HG02763 (cell line): ENCODE data around the gene TMEM132E.

Experiments
- ATAC-seq: cut with Tn5 transposase; IDR thresholded peaks from one replicate; pipeline ENCODE4 v1.9.1; 2021; ENCODE audit warnings: mild to moderate bottlenecking, moderate library complexity; ENCODE audit not compliant: unreplicated experiment

Gene TMEM132E

GRCh38 chr17:34656801-34657200, 77.4 kb downstream of the TMEM132E start:
- ATAC-seq = no peak

GRCh38 chr17:34658811-34659560, 79.6 kb downstream of the TMEM132E start:
- no peak for ATAC-seq

- no peak for ATAC-seq
Measured at GRCh38 chr17:34663714-34664113, 84.3 kb downstream of the TMEM132E start.

GRCh38 chr17:34665150-34665806, 85.9 kb downstream of the TMEM132E start:
- no peak for ATAC-seq

- no peak for ATAC-seq
Measured at GRCh38 chr17:34665819-34666763, 86.7 kb downstream of the TMEM132E start.

- ATAC-seq = no peak
Measured at GRCh38 chr17:34667656-34668055, 88.3 kb downstream of the TMEM132E start.

- no peak for ATAC-seq
Measured at GRCh38 chr17:34668206-34668605, 88.8 kb downstream of the TMEM132E start.

- no peak for ATAC-seq
Measured at GRCh38 chr17:34669511-34669910, 90.1 kb downstream of the TMEM132E start.

- no peak for ATAC-seq
Measured at GRCh38 chr17:34670618-34671017, 91.2 kb downstream of the TMEM132E start.

- ATAC-seq = no peak
Measured at GRCh38 chr17:34671191-34671590, 91.8 kb downstream of the TMEM132E start.

- ATAC-seq = no peak
Measured at GRCh38 chr17:34672176-34672785, 92.9 kb downstream of the TMEM132E start.

GRCh38 chr17:34673516-34673915, 94.1 kb downstream of the TMEM132E start:
- no peak for ATAC-seq

GRCh38 chr17:34673995-34674890, 94.9 kb downstream of the TMEM132E start:
- no peak for ATAC-seq

GRCh38 chr17:34675143-34675542, 95.8 kb downstream of the TMEM132E start:
- no peak for ATAC-seq

- no peak for ATAC-seq
Measured at GRCh38 chr17:34675605-34676004, 96.2 kb downstream of the TMEM132E start.

- no peak for ATAC-seq
Measured at GRCh38 chr17:34680151-34680550, 100.8 kb downstream of the TMEM132E start.

GRCh38 chr17:34682305-34682704, 102.9 kb downstream of the TMEM132E start:
- no peak for ATAC-seq

GRCh38 chr17:34683390-34683789, 104.0 kb downstream of the TMEM132E start:
- ATAC-seq = no peak
